ENCODE results near the gene HOXC11. TPM values are rescaled to one million over a fixed set of nuclear protein-coding genes. Genes with fewer than 3 reads are reported as not detected.

Gene HOXC11
- total RNA-seq, 2 experiments from 2014 or later, result not detected

DNA sequence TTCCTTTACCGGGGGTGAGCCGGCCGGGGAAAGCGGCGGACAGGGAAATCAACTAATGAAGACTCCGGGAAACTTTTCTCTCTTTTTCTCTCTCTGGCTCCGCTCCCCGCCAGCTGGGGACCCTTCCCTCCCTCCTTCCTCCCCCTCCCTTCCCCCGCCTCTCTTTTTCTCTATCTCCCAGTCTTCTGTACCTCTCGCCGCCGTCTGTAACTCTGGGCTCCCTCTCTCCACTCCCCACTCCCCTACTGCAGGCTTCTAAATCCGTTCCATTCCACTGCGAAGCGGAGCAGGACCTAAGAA is 6.9 kb upstream of the HOXC11 start:
- CTCF ChIA-PET, result interaction anchor here (1.6 to 3.3 kb wide), 2 partner anchors 20 to 249 kb away, joined by 4 to 10 read pairs; partner anchors contain the start of gene HOXC10
- Mint-ChIP-seq H3K4me3 (no peak overlapping the region), H3K27ac (no peak overlapping the region), H3K4me1 (peaks cover 13% of the 10 kb centered on the region), H3K36me3 (peaks cover 3% of the 10 kb centered on the region), H3K9me3 (ENCODE audit: low read depth) (no peaks in the 10 kb centered on the region), H3K27me3 (peaks cover 98% of the 10 kb centered on the region)
- no peak for DNase-seq
- ATAC-seq, result no peak

DNA sequence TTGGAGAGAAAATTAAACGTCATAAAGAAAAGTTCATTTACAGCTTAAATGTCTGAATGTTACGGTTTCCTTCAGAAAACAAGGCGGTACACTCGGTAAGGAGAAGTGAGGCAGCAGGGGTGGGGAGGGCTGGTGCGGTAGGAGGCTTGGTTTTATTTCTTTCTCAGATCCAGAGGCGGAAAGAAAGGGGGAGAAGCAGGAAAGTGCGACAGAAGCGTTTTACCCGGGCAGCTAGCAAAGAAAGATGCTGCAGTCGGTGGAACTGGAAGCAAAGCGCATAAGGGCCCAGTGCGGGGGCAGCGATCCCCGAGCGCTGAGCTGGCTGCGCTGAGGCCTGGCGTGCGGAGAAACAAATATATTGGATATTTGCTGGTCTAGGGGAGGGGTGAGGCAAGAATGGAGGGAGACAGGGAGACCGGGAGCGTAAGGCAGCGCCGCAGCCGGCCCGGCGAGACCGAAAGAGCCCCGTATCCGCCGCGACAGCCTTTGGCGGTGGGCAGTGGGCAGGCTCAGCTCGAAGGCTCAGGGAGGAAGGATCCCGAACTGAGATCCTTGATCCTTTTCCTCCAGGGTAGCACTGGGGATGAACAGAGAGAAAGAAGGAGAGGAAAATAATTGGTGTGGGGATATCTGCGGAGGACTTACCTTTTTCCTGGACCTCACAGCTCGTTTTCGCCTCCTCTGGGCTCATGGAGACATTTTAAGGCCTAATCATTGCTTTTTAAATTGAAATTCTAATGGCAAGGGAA is 6.4 kb upstream of the HOXC11 start:
- CTCF ChIA-PET, result interaction anchor here (1.6 to 3.3 kb wide), 2 partner anchors 19 to 248 kb away, joined by 4 to 10 read pairs; partner anchors contain the start of gene HOXC10
- ATAC-seq (no peak), DNase-seq (no peak)
- Mint-ChIP-seq H3K27ac (peak overlapping the region; percentile 34), H3K36me3 (peaks cover 3% of the 10 kb centered on the region), H3K9me3 (ENCODE audit: low read depth) (no peaks in the 10 kb centered on the region), H3K4me1 (peaks cover 13% of the 10 kb centered on the region), H3K27me3 (peaks cover 98% of the 10 kb centered on the region), H3K4me3 (no peak overlapping the region)

DNA sequence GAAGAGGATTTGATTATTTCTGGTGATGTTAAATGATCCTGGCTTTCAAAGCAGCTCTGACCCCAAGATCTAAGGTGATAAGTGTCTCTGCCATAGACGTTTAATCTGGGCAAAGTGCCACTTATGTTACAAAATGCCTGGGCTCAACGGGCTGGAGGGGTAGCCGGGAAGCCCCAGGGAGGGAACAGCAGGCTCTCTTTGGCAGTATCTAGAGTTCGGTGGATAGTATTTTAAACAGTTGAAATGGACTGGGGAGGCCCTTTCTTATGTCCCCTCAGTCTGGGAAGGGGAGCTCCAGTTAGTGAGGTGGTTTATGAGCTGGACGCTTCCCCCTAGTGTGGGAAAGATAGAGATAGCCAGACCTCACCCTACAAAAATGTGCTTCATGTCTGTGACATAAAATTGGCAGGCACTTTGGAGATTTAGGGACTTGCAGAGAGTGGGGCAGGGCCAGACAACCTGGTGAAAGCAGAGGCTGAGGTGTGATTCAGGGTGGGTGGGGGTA is 5.5 kb upstream of the HOXC11 start:
- DNase-seq (no peak), ATAC-seq (no peak)
- H3K4me3 Mint-ChIP-seq, result no peak overlapping the region
- peaks cover 13% of the 10 kb centered on the region for H3K4me1 Mint-ChIP-seq
- no peaks in the 10 kb centered on the region for H3K9me3 Mint-ChIP-seq (ENCODE audit: low read depth)
- CTCF ChIA-PET, result interaction anchor here (3.3 kb wide), 1 partner anchor 18 kb away, joined by 10 read pairs; the partner anchor contains the start of gene HOXC10
- peaks cover 3% of the 10 kb centered on the region for H3K36me3 Mint-ChIP-seq
- H3K27me3 Mint-ChIP-seq, result peaks cover 99% of the 10 kb centered on the region
- no peak overlapping the region for H3K27ac Mint-ChIP-seq

DNA sequence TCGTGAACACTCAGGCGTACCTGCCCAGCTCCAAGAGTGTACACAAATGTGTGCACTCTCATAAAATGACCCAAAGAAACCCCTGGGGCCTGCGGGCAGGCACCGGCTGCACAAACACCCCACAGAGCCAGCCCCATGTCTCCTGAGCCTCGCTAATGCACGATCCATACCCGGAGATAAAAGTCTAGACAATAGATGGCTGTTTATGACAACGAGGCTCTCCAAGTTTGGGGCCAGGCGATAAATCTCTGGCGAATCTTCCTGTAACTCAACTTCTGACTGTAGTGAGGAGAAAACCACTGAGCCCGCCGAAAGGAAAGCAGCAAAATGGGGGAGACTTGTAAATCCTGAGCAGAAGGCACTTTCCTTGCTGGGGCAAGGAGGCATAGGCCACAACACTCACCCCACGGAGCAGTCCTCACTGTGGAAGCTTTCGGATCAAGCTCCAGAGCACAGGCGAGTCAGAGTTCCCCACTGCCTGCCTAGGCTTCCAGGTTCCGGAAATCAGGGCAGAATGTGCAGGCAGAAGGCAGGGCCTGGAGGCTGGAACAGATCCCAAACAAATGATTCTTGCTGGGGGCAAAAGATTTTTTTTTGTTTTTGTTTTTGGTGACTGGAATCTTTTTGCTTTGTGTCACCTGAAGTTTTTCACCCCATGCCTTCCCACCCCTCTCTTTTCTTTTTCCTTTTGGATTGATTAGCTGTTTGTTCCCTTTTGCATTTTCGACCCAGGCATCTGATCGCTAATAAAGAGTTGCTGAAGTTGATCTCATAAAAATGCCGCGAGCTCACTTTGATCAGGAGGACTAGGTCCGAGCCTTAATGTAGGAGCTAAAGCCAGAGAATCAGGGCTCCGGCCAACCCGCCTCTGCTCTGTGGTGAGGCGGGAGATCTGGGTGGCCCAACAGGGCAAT is 4.5 kb upstream of the HOXC11 start:
- H3K4me1 Mint-ChIP-seq, result peaks cover 16% of the 10 kb centered on the region
- DNase-seq (no peak), ATAC-seq (no peak)
- H3K9me3 Mint-ChIP-seq (ENCODE audit: low read depth), result no peaks in the 10 kb centered on the region
- CTCF ChIA-PET, result interaction anchor here (1.2 to 3.3 kb wide), 4 partner anchors 9 to 233 kb away, joined by 3 to 10 read pairs (median 4); partner anchors contain the start of genes HOXC10 and HOXC5
- no peak overlapping the region for H3K27ac Mint-ChIP-seq
- H3K4me3 Mint-ChIP-seq, result no peak overlapping the region
- H3K36me3 Mint-ChIP-seq, result peaks cover 7% of the 10 kb centered on the region
- peaks cover 99% of the 10 kb centered on the region for H3K27me3 Mint-ChIP-seq

DNA sequence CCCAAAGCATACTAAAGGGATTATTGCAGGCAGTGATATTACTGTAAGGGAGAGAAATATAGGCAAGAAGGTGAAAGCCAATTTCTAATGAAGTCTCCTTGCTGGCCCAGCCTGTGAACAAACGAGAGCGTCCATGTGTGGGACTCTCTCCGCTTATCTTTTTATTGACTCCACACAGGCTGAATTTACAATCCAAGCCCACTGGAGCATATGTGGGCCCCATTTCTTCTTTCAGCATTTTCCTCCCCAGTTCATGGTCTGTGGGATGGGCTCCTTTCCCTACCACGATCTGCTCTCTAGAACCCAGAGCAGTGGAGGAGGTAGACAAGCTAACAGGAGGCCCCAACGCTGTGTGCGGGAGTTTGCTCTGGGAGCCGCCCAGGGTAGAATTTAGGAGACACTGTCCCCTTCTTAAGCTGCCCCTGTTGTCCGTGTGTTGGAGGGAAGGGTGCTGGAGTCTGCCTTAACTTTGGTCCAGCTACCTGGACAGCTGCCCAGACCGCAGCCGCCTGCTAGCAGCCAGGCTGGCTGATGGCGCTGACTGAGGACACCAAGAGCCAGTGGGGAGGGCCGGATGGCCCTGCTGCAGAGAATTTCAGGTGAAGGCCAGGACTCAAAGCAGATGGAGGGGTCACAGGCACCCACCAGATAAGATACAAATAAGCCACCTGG is 3.2 kb upstream of the HOXC11 start:
- CTCF ChIA-PET, result interaction anchor here (1.0 to 1.5 kb wide), 4 partner anchors 10 to 232 kb away, joined by 3 to 4 read pairs (median 3); partner anchors contain the start of gene HOXC5
- ATAC-seq, result no peak

DNA sequence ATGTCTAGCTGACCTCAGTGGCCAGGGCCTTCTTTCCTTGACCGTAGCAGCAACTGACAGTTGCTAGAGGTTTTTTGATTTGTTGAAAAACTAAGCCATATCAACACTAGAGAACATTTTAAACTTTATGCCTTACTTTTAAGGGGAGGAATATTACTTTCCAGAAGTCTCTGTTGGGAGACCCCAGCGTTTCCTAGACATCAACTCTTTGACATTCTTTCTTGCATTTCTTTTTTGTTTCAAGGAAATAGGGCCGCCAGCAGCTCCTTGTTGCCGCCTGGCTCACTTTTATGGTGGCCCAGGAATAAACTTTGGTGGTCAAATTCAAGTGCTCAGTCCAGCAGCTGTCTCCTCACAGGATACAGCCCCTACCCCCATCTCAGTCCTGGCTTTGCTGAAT is 2.5 kb upstream of the HOXC11 start:
- no peak overlapping the region for H3K27ac Mint-ChIP-seq
- H3K4me3 Mint-ChIP-seq, result no peak overlapping the region
- DNase-seq, result no peak
- H3K27me3 Mint-ChIP-seq, result peaks cover 91% of the 10 kb centered on the region
- CTCF ChIA-PET, result interaction anchor here (0.9 to 1.0 kb wide), 2 partner anchors 35 to 221 kb away, joined by 3 read pairs; no protein-coding TSS in a partner anchor
- no peak for ATAC-seq
- peaks cover 12% of the 10 kb centered on the region for H3K4me1 Mint-ChIP-seq
- H3K9me3 Mint-ChIP-seq (ENCODE audit: low read depth), result no peaks in the 10 kb centered on the region
- peaks cover 6% of the 10 kb centered on the region for H3K36me3 Mint-ChIP-seq

More for the DNA sequence above, 3.2 kb upstream of the HOXC11 start:
- H3K27ac Mint-ChIP-seq, result no peak overlapping the region
- no peak overlapping the region for H3K4me3 Mint-ChIP-seq
- peaks cover 94% of the 10 kb centered on the region for H3K27me3 Mint-ChIP-seq
- peaks cover 12% of the 10 kb centered on the region for H3K4me1 Mint-ChIP-seq
- no peak for DNase-seq
- peaks cover 7% of the 10 kb centered on the region for H3K36me3 Mint-ChIP-seq
- H3K9me3 Mint-ChIP-seq (ENCODE audit: low read depth), result no peaks in the 10 kb centered on the region

DNA sequence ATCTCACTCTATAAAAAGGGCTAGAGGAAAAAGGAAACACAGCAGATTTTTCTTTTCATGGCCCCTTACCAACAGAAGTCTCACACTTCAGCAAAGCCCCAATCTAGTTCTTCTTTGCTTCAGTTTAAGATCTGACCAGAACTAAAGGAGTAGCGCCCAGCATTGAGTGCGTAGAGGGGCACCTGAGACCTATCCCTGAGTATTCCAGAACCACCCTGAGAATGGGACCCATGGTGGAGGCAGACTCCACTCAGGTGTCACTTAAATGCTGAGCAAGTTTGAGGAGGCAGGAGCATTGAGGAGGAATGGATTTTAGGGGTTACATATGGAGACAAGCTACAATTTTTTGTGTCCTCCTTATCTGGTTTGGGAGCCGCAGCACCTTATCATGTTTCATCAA is 1.8 kb upstream of the HOXC11 start:
- Mint-ChIP-seq H3K27me3 (peaks cover 90% of the 10 kb centered on the region), H3K4me1 (peaks cover 12% of the 10 kb centered on the region), H3K36me3 (peaks cover 5% of the 10 kb centered on the region), H3K27ac (no peak overlapping the region), H3K4me3 (no peak overlapping the region), H3K9me3 (ENCODE audit: low read depth) (no peaks in the 10 kb centered on the region)
- no peak for ATAC-seq
- no peak for DNase-seq
- CTCF ChIA-PET, result interaction anchor here (0.9 to 2.1 kb wide), 3 partner anchors 14 to 221 kb away, joined by 3 to 8 read pairs (median 3); partner anchors contain the start of gene HOXC10

DNA sequence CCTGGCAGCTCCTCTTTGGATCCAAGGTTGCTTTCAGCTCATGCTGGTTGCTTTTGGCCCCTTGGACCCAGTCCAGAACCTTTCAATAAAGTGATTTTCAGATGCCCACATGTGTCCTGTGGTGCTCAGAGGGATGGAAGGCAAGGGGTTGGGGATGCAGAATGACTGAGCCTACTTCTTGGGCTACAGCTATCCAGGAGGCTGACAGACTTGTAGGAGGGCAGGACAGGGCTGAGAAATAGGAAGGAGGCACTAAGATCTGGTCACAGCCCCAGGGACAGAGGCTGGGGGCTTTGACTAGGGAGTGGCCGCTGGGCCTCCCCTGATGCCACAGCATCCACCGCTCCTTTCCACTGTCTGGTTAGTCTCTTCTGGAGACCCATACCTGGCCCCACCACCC is 1.2 kb upstream of the HOXC11 start:
- DNase-seq (no peak), ATAC-seq (no peak)
- no peaks in the 10 kb centered on the region for H3K9me3 Mint-ChIP-seq (ENCODE audit: low read depth)
- CTCF ChIA-PET, result interaction anchor here (2.1 kb wide), 1 partner anchor 13 kb away, joined by 8 read pairs; the partner anchor contains the start of gene HOXC10
- H3K27ac Mint-ChIP-seq, result no peak overlapping the region
- peaks cover 8% of the 10 kb centered on the region for H3K4me1 Mint-ChIP-seq
- H3K4me3 Mint-ChIP-seq, result no peak overlapping the region
- peaks cover 5% of the 10 kb centered on the region for H3K36me3 Mint-ChIP-seq
- peaks cover 90% of the 10 kb centered on the region for H3K27me3 Mint-ChIP-seq

DNA sequence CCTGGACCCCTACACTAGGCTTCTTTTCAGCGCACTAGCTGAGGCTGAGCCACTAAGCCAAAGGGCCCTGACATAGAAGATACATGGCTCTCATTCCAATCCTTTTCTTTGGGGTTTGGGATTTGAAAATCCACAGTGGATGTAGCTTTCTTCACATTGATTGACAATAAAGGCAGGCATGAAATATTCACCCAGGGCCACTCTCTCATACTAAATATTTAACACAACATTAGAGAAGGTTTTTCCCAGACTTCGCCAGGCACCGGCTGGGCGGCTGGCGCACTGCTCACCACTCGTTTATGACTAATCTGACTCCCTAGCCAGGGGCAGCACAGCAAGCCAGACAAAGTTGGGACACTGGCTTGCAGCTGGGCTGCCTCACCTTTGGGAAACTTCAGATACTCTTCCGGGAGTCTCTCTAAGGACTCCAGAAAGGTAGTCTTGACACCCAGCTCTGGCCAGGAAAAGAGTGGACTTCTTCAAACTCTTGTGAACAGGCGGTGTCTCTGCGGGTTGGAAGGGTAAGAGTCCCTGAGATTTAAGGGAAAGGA is 699 bp upstream of the HOXC11 start:
- H3K27me3 Mint-ChIP-seq, result peaks cover 90% of the 10 kb centered on the region
- peaks cover 5% of the 10 kb centered on the region for H3K36me3 Mint-ChIP-seq
- H3K4me3 Mint-ChIP-seq, result no peak overlapping the region
- H3K27ac Mint-ChIP-seq, result no peak overlapping the region
- CTCF ChIA-PET, result interaction anchor here (2.1 kb wide), 1 partner anchor 13 kb away, joined by 8 read pairs; the partner anchor contains the start of gene HOXC10
- no peak for ATAC-seq
- DNase-seq, result no peak
- no peaks in the 10 kb centered on the region for H3K9me3 Mint-ChIP-seq (ENCODE audit: low read depth)
- peaks cover 8% of the 10 kb centered on the region for H3K4me1 Mint-ChIP-seq

DNA sequence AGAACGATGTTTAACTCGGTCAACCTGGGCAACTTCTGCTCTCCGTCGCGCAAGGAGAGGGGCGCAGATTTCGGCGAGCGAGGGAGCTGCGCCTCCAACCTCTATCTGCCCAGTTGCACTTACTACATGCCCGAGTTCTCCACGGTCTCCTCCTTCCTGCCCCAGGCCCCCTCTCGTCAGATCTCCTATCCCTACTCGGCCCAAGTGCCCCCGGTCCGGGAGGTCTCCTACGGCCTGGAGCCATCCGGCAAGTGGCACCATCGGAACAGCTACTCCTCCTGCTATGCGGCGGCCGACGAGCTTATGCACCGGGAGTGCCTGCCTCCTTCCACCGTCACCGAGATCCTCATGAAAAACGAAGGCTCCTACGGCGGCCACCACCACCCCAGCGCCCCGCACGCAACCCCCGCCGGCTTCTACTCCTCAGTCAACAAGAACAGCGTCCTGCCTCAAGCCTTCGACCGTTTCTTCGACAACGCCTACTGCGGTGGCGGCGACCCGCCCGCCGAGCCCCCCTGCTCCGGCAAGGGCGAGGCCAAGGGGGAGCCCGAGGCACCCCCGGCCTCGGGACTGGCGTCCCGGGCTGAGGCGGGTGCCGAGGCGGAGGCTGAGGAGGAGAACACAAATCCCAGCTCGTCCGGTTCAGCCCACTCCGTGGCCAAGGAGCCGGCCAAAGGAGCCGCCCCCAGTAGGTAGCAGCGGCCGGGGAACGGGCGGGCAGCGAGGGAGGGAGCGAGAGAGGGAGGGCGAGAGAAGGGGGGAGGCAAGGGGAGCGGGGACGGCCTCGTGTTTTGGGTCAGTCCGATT is 513 bp downstream of the HOXC11 start:
- Mint-ChIP-seq H3K27ac (peak overlapping the region; percentile 70), H3K4me1 (peaks cover 8% of the 10 kb centered on the region), H3K4me3 (no peak overlapping the region), H3K27me3 (peaks cover 90% of the 10 kb centered on the region), H3K9me3 (ENCODE audit: low read depth) (no peaks in the 10 kb centered on the region), H3K36me3 (peaks cover 5% of the 10 kb centered on the region)
- CTCF ChIA-PET, result interaction anchor here (0.8 to 2.1 kb wide), 2 partner anchors 12 to 19 kb away, joined by 3 to 8 read pairs; partner anchors contain the start of gene HOXC10
- ATAC-seq (no peak), DNase-seq (no peak)

DNA sequence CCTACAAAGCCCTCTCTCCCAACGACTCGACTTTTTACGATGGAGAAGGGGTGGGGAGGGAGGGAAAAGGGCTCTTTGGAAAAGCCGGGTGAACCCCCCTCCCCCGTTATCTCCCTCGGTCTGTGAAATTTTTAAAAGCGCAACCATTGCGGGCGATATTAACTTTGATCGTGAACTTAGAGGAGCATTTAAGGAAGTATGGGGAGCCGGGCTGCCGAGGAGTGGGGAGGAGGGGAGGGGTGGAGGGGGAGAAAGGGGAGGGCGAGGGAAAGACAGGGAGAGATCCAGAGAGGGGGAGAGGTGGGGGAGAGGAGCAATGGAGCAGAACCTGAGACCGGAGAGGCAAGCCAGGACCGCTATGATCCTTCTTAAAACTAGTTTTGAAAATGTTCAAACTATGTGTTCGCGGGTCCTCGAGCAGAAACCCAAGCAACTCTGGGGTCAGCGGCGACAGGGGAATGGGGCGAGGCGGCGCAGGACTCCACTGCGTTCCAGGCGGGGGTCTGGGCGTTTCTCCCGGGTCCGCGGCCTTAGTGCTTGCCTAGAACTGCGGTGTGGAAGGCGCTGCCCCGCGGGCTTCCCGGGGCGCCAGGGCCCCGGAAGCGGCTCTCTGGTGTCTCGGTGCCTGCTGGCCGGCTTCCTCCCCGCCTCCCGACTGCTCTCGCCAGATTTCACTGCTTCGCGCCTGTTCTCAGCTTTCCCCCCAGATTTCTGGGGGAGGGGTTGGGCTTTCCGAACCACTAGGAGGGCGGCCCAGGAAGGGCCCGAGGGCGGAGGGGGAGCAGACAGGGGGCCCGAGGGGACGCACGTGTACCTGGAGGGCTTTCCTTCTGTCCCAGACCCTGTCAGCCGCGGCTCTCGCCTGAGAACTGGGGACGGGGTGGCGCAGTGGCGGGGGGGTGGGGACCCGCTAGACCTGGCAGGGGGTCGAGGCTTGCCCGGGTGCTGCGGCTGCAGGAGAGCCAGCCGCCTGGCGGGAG is 1.4 kb downstream of the HOXC11 start, which contains the start of gene HOTAIR:
Gene HOTAIR (minus strand): TSS at position 871 of the 980 bp plus-strand sequence.
- H3K4me3 Mint-ChIP-seq, result no peak within 1 kb of the TSS

More for the DNA sequence above, 1.4 kb downstream of the HOXC11 start, which contains the start of gene HOTAIR:
- no peaks in the 10 kb centered on the region for H3K9me3 Mint-ChIP-seq (ENCODE audit: low read depth)
- peak within 1 kb of the TSS; percentile 69 for H3K27ac Mint-ChIP-seq
- peaks cover 8% of the 10 kb centered on the region for H3K4me1 Mint-ChIP-seq
- no peak for DNase-seq
- CTCF ChIA-PET, result no interaction called here
- H3K27me3 Mint-ChIP-seq, result peaks cover 90% of the 10 kb centered on the region
- peaks cover 5% of the 10 kb centered on the region for H3K36me3 Mint-ChIP-seq
- ATAC-seq, result no peak

Data from activated CD8-positive, alpha-beta memory T cell treated with anti-CD3 and anti-CD28 coated beads, Interleukin-2, amount 10 ng/mL, durations not matched to agents 7 days and 5 days (primary cell).